ENCODE measurements around the gene ITIH5.

DNA sequence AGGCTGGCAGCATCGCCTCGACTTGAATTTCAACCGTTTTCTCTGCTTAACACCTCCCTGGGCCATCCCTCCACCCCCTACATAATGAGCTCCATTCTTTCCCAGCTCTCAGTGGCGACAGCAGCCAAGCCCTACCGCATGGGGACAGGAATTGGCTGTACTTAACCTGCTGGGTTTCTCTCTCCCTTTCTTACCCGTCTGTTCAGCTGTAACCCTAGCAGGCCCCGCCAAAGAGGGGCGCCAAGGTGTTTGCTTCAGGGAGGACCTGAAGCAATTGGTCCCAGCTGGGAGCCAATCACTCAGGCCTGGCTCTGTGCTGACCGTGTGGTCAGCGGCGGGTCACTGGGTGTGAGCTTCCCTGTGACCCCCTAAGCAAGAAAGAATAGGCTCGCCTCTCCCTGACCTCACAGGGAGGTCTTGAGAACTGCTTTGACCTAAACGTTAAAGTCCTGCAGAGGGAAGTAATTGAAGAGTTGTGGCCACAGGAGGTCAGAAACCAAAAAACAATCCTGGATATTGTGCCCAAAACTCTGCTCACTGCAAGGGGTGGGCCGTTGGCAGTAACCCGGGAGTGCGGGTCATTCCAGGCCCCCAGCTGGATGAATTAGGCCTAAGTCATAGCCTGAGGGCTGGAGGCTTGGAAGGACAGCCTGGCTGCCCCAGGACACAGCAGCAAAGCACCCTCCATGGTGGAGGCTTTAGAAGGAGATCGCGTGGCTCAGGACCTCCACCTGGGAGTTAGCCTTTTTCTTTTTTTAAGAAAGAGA, 114.6 kb downstream of the ITIH5 start:
- TF ChIP-seq, protein P1, sequence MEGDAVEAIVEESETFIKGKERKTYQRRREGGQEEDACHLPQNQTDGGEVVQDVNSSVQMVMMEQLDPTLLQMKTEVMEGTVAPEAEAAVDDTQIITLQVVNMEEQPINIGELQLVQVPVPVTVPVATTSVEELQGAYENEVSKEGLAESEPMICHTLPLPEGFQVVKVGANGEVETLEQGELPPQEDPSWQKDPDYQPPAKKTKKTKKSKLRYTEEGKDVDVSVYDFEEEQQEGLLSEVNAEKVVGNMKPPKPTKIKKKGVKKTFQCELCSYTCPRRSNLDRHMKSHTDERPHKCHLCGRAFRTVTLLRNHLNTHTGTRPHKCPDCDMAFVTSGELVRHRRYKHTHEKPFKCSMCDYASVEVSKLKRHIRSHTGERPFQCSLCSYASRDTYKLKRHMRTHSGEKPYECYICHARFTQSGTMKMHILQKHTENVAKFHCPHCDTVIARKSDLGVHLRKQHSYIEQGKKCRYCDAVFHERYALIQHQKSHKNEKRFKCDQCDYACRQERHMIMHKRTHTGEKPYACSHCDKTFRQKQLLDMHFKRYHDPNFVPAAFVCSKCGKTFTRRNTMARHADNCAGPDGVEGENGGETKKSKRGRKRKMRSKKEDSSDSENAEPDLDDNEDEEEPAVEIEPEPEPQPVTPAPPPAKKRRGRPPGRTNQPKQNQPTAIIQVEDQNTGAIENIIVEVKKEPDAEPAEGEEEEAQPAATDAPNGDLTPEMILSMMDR (conservative IDR thresholded peaks at IDR 0.05; ENCODE audit: low read length) = no peak
- TF ChIP-seq EZH2phosphoT487 (IDR thresholded peaks at IDR 0.05; ENCODE audit: borderline replicate concordance, low read depth, low read length) = no peak

All from OCI-LY7 (cell line).